GM21737 (cell line): ENCODE results near the gene WDR4.
"Not testable (repeated sequence)": the region's sequence is repeated elsewhere in the genome, so short reads cannot be mapped to it uniquely, and the experiment has no call there.

Experiments
- ATAC-seq: cut with Tn5 transposase; IDR thresholded peaks from one replicate; pipeline ENCODE4 v1.9.1; 2021; ENCODE audit warnings: mild to moderate bottlenecking, moderate library complexity; ENCODE audit not compliant: unreplicated experiment

WDR4 gene, protein sequence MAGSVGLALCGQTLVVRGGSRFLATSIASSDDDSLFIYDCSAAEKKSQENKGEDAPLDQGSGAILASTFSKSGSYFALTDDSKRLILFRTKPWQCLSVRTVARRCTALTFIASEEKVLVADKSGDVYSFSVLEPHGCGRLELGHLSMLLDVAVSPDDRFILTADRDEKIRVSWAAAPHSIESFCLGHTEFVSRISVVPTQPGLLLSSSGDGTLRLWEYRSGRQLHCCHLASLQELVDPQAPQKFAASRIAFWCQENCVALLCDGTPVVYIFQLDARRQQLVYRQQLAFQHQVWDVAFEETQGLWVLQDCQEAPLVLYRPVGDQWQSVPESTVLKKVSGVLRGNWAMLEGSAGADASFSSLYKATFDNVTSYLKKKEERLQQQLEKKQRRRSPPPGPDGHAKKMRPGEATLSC

DNA sequence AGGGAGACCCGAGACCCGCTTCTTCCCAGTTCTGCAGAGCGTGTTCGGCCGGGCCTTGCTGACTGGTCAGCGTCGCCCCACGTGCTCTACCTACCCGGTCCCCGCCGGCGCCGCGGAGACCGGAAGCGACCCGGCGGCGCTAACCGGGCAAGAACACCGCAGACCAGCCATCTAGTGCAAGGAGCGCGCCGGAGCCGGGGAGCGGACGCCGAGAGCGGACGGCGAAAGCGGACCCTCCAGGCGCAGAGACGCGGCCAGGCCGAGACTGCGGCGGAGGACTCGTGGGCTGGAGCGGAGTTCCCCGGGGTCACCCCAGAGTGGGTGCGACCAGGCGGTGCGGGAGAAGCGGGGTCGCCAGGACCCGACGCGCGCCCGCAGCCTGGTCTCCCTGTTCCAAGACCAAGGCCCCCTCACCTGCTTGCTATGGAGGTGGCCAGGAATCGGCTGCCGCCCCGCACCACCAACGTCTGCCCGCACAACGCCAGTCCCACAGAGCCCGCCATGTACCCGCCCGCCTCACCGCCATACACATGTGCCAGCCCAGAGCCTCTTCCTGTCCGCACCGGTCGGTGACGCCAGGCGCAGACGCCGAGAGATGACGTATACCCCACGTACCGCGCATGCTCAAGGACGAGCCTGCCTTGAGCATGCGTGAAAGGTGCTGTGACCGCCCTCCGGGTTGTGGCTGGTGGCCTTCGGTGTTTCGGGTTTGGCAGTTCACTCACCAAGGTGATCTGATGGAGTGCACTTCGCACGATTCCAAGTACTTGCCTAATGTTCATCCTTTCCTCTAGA, at the start of gene WDR4:
Gene WDR4 (minus strand): TSS at position 547 of the 795 bp plus-strand sequence. CDS start 44 bp downstream, at position 503.
- ATAC-seq: peak; percentile 83

DNA sequence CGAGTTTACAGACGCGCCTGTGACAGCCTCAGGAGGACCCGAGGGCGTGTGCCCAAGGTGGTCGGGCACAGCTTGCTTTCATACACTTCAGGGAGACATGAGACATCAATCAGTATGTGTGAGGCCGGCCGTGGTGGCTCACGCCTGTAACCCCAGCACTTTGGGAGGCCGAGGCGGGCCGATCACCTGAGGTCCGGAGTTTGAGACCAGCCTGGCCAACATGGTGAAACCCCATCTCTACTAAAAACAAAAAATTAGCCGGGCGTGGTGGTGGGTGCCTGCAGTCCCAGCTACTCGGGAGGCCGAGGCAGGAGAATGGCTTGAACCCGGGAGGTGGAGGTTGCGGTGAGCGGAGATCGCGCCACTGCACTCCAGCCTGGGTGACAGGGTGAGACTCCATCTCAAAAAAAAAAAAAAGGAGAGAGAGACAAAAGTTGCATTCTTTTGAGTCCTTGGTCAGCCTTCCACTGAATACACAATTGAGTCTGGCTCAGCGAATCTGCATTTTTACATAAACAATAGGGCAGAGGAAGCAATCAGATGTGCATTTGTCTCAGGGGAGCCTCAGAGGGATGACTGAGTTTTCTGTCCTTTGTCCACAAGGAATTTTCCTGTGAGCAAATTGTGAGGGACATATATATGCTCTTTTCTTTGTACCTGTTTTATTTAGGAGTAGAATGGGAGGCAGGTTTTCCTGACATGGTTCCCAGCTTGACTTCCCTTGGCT, 48.3 kb upstream of the WDR4 start:
- not testable (repeated sequence) for ATAC-seq

DNA sequence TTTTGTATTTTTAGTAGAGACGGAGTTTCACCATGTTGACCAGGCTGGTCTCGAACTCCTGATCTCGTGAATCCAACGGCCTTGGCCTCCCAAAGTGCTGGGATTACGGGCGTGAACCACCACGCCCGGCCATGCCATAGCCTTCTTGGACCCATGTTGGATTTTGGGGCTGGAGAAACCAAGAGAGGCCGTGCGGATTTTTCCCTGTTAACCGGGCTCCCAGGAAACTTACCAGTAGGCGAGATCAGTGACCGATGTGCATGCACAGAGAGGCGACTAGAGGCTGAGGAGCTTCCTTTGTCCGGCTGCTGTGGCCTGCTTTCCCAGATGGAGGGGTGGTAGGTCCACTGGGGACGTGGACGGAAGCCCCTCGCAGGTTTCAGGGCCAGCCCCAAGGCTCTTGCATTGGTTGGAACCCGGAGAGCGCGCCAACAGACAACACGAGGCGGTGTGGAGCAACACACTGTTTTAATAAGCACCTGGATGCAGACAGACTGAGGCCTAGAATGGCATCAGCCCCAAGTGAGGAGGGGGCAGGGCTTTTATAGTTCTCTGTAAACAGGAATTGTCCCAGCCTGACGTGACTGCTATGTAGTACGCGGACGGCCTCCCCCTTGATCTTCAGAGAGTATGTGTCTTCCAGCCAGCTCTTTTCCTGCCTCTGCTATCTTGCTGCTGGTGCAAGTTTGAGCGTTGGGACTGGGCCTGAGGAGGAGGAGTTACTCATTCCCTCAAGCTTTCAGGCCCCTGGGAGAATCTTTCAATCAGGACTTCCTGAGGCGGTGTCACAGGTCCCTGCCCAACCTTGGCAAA, 46.0 kb upstream of the WDR4 start, which contains the start of gene ERVH48-1:
Gene ERVH48-1 (minus strand): TSS at position 517 of the 813 bp plus-strand sequence. CDS start 6,624 bp downstream, outside the sequence.
- no peak for ATAC-seq

DNA sequence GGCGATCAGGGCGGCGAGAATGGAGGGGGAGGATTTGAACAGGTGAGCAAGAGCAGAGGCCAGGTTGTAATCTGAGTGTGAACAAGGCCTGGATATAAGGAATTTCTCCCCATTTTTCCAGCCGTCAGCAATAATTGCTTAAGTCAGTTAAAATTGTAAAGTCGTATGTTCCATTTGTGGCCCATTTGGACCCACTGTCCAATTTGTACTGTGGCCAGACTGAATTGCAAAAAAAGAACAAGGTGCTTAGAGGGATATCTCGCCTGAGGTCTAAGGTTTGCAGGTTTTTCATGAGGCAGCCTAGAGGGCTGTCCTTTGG, 45.1 kb upstream of the WDR4 start:
- no peak for ATAC-seq

DNA sequence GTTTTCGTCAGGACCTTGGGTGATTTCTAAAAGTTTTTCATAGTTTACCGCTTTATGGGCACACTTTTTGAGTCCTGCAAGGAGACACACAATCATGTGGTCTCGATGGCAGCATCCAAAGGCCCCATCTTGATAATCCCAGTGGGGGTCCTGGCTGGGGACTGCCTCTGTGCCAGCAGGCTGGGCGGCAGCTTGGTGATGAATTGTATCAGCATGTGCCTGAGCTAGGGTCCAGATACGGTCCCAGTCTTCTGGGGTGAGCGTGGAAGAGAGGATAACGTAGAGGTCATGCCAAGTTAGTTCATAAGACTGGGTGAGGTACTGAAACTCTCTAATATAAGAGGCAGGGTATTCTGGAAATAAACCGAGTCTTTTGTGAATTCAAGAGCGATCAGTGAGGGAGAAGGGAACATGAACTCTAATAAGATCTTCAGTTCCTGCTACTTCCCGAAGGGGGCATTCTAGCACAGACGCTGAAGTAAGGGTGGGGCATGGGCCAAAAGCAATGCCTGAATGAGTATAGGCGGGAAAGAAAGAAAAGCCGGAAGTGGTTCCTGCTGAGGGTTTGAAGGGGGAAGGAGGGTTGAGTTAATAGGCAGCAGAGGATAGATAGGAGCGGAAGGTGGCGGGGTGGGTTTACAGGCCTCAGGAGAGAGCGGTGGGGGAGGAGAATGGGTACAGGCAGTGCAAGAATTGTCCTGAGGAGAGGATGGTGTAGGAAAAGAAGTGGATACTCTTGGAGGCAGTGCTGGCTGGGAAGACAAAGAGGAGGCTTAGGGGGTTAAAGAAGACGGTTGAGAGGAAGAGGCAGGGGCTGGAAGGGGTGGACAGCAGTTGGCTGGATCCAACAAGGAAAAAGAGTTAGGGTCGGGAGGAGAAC, 44.5 kb upstream of the WDR4 start:
- ATAC-seq: peak; percentile 85

DNA sequence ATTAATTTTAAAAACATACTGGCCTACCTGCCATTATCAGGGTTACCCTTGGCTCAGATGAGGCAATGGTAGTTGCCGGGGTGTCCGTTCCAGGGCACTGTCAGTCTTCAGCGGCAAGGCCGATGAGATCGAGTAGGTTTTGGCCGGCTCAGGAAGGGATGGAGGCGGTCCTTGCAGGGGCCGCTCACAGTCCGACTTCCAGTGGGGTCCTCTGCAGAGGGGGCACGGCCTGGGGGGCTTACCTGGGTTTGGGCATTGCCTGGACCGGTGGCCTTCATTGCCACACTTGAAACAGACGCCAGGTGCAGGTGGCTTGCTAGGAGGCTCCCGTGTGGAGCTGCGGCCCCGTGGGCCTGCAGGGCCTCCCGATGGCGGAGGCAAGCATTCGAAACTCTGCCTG, 43.6 kb upstream of the WDR4 start:
- ATAC-seq: no peak

DNA sequence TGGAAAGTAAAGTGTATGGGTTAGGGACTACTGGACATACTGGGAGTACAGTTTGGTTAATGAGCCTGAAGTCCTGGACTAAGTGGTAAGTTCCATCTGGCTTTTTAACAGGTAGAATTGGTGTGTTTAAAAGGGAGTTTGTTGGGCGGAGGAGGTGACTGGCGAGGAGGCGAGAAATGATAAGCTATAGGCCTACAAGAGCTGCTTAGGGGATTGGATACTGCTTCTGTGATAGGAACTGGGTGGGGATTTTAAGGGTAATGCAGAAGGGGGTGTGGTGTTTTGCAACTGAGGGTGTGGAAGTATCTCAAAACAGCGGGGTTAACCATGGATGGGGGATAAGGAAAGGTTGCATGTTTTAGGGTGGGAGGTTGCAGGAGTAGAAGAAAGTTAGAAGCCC, 42.6 kb upstream of the WDR4 start:
- no peak for ATAC-seq

DNA sequence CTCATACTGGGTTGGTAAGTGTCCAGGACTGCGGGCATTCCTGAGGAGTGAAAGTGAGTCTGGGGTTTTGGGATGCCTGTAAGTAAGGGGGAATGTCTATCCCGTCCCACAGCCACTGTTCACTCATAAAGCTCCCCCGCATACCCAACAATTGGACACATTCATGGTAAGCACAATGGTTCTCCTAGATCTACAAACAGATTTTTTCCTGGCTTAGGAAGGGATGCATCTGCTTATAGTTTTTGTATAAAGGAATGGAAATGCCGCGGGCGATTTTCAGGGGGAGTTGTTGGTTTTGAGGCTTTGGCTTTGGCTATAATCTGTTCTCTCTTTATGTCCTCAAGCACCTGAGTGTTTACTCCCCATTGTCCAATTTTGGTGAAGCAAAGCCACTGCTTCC, 39.0 kb upstream of the WDR4 start:
- no peak for ATAC-seq

DNA sequence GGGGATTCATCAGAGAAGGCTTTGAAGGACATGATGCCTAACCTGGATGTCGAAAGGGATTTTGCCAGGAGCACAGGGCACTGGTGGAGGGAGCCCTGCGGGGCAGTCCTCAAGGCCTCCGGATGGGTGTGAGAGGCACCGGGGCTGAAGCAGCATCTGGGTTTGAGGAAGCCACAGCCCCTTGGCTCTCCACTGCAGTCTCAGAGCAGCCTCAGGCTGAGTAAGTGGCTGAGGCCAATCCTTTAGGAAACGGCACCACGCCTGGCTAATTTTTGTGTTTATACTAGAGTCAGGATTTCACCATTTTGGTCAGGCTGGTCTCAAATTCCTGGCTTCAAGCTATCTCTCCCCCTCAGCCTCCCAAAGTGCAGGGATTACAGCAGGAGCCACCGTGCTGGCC, 34.1 kb upstream of the WDR4 start:
- no peak for ATAC-seq

DNA sequence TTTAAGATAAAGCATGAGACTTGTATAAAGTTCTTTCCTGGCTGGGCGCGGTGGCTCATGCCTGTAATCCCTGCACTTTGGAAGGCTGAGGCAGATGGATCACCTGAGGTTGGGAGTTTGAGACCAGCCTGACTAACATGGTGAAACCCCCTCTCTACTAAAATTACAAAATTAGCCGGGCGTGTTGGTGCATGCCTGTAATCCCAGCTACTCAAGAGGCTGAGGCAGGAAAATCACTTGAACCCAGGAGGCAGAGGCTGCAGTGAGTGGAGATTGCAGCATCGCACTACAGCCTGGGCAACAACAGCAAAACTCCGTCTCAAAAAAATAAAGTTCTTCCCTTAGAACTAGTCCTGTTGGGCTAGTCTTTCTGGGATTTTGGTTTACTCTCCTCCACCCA, 32.6 kb upstream of the WDR4 start:
- not testable (repeated sequence) for ATAC-seq

DNA sequence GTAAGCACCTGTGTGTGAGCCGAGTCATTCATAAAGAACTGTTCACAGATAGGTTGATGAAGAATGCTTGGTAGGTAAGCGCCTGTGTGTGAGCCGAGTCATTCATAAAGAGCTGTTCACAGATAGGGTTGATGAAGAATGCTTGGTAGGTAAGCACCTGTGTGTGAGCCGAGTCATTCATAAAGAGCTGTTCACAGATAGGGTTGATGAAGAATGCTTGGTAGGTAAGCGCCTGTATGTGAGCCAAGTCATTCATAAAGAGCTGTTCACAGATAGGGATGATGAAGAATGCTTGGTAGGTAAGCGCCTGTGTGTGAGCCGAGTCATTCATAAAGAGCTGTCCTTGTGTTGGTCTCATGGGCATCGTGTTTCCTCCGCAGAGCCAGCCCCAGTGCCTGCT, 29.1 kb upstream of the WDR4 start:
- ATAC-seq: not testable (repeated sequence)

DNA sequence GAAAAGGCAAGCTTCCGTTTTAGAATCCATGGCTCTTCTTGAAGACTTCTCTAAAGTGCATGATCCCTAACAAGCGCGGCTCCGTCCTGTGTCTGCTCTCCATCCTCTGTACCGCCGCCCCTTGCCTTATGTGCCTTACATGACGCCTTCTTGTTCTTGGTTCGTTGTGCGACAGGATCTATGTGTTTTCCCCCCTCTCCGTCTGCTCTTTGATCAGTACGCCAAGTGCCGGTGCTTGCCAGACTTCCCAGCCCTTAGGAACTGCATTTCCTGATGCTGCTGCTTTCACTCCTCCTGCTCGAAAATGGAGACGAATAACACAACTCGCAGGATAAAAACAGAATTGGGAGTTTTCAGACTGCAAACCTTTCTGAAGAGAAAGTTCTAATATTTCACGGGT, 26.9 kb upstream of the WDR4 start:
- no peak for ATAC-seq

DNA sequence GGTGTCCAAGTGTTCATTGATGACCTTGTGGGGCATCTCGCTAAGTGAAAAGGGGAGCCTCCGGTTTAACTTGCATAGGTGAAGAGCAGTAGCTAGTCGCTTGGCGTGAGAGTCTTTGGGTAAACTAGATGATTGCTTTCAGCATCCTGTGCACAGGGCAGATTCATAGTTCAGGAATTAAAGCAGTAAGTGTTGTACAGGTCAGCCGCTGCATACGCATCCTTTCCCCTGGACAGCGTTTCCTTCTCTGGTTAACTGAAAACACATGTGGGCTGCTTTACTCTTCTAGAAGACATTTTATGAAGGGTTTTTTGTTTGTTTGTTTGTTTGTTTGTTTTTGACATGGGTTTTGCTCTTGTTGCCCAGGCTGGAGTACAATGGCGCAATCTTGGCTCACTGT, 25.9 kb upstream of the WDR4 start:
- no peak for ATAC-seq

DNA sequence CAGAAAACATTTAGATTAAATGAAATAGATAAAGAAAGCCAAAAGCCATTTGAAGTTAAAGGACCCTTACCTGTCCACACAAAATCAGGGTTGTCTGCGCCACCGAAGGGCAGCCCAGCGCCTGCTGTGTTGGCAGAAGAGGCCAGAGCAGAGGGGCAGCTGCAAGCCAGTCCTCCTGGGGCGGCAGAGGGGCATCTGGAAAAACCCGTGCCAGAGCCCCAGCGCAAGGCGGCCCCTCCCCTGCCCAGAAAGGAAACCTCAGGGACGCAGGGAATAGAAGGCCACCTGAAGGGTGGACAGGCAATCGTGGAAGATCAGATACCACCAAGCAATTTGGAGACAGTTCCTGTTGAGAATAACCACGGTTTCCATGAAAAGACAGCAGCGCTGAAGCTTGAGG, 24.5 kb upstream of the WDR4 start:
- no peak for ATAC-seq

DNA sequence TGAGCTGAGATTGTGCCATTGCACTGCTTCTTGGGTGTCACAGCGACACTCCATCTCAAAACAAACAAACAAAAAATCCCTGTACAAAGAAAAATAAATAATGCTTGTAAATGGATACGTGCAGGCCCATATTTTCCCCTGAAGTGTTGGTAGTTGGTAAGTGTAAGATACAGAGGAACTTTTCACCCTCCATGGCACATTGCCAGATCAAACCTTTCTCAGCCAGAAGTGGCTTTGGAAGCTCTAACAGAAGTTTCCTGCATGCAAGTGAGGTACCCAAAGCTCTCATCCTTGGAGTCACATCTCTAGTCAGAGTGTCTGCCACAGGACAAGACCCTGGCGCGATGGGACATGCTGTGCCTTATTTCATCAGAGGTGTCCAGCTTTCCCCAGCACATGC, 21.1 kb upstream of the WDR4 start:
- ATAC-seq: no peak

DNA sequence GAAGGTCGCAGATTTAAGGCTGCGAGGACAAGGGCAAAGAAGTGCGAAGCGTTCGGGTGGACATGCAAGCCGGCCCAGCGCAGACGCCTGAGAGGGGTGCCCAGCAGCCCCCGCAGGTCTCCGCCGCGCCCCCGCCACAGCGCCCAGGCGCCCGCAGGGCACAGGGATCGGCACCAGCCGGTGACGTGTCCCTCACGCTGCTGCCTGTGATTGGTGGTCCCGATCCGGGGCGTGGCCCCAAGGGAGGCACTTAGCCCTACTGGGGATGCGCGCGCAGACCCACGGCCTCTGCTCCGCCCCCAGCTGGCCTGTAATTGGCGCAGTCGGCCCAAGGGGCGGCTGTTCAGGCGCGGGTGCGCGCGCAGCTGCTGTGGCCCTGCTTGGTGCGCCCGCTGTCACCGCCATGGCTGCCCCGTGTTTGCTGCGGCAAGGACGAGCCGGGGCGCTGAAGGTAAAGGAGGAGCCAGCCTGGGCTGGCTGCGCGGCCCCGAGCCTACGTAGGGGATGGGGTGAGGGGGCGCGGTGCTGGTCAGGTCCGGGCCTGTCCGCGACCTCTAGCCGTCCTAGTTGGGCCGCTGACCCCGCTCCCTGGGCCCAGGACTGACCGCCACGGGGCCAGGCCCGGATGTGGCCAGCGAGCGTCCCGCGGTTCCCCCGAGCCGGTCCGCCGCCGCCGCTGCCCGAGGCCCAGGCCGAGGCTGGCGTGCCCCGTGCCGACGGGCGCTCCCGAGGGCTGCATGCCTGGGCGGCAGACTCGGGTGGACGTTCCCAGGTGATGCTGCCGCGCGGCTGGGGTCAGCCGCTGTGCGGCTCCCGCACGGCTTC, 13.8 kb upstream of the WDR4 start, which contains the start of gene NDUFV3:
Gene NDUFV3 (plus strand): TSS at position 379 of the 825 bp plus-strand sequence. CDS start 25 bp downstream, at position 404.
- ATAC-seq: peak; percentile 86

DNA sequence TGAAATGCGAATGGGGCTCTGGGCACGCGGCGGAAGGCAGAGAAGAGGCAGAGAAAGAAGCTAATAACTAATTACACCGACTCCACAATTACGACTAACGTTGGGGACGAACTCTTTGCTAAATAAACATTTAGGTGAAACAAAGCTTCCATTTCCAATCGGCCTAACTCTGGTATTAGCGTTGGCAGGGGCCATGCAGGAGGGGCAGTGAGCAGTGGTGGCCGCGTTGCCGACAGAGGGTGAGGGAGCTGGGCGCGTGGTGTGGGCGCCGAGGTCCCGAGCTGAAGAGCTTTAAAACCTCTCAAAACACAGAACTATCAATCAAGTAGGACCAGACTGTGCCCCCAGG, 13.2 kb upstream of the WDR4 start:
- ATAC-seq: no peak

DNA sequence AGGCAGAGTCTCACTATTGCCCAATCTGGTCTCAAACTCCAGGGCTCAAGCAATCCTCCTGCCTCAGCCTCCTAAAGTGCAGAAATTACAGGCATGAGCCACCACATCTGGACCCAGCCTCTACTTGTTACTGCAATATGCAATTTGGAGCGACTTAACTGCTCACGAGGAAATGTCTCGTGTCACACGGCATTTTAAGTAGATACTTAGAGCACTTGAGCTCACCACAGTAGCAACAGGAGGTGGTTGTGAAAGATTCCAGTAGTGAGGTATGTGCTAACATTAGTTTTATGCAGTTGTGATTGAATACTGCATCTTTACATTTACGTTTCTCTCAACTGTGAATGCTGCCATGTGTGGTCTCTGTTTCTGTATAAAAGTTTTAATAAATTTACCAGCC, 8.0 kb upstream of the WDR4 start:
- no peak for ATAC-seq

DNA sequence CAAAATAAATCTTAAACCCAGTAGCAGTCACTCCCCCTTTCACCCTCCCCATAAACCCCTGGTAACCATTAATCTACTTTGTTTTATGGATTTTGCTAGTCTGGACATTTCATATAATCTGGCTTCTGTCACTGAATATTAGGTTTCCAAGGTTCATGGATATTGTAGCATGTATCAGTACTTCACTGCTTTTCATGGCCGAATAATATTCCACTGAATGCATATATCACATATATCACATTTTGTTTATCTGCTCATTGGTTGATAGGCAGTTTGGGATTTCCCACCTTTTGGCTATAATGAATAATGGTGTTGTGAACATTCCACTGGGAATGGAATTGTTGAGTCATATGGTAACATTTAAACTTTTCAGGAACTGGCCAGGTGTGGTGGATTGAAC, 4.6 kb upstream of the WDR4 start:
- no peak for ATAC-seq
